ENCODE results near the gene SLC25A30. TPM values are rescaled to one million over a fixed set of nuclear protein-coding genes. Genes with fewer than 3 reads are reported as not detected.
A peak's percentile ranks its signal among the peaks of the same experiment; 100 is the strongest.
"Not testable (repeated sequence)": the region's sequence is repeated elsewhere in the genome, so short reads cannot be mapped to it uniquely, and the experiment has no call there.

SLC25A30 gene
- total and polyA plus RNA-seq, 2 experiments from 2014 or later: 4.5 to 10.2 TPM

DNA sequence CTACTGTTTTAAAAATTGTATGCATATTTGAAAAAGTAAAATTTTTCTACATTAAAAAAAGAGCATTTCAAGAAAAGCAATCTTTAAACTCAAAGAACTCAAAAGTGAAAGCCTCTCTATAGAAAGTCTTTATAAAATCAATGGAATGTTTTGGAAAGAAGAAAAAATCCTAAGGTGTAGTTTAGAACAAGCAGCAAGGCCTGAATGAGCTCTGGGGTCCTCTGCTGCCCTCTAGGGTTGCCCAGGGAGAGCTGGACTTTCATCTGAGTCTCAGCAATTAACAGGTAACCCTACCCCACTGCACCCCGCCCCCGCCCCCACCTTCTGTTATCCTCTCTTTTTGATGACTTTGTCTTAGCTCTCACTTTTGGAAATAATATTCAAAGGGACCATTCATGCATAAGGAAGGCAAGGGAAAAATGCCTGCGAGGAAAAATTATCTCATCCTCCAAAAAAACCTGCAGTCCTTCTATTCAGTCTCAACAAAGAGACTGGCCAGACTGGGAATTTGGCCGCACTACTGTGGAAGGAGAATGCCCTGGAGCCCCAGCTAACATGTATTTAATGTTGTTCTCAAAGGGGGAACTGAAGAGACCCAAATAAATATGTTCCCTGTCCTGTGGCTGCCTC is 24.1 kb downstream of the SLC25A30 start:
- 47 to 65% methylated on average over 2 to 4 of the region's 4 CpGs for WGBS, 2 experiments (ENCODE audit: low coverage in 1 of 2, low lambda C conversion rate in 2 of 2, missing lambda C conversion rate in 2 of 2)
- TF ChIP-seq EZH2 (IDR thresholded peaks at IDR 0.05; ENCODE audit: insufficient read depth, poor library complexity, severe bottlenecking) (no peak), EZH2phosphoT487 (IDR thresholded peaks at IDR 0.05; ENCODE audit: insufficient read depth, low read depth) (no peak)
- H3K79me2 ChIP-seq (ENCODE audit: insufficient read depth): no peaks in the 10 kb centered on the region
- in situ Hi-C loops (cut with MboI): no loop called here
- peak; percentile 57 for DNase-seq
- H2AFZ ChIP-seq: no peak overlapping the region
- H3K9me2 ChIP-seq (ENCODE audit: insufficient read depth): no peaks in the 10 kb centered on the region
- no peak overlapping the region for H3K4me2 ChIP-seq (ENCODE audit: unreplicated experiment)
- no peak overlapping the region for H3K4me3 ChIP-seq
- no peaks in the 10 kb centered on the region for H4K20me1 ChIP-seq (ENCODE audit: insufficient read depth)
- H3F3A ChIP-seq (ENCODE audit: insufficient read depth): peaks cover 16% of the 10 kb centered on the region
- H3K4me1 ChIP-seq (ENCODE audit: insufficient read depth): peaks cover 9% of the 10 kb centered on the region
- 0 out of 2 replicates have a peak, but pooled peaks cover 4% of the 10 kb centered on the region for H3K36me3 ChIP-seq (ENCODE audit: low read depth)
- no peaks in the 10 kb centered on the region for H3K27me3 ChIP-seq (replicated peaks; ENCODE audit: insufficient read depth)
- H3K9me3 ChIP-seq (ENCODE audit: low read depth): no peaks in the 10 kb centered on the region
- H3K27ac ChIP-seq: no peak overlapping the region
- H3K9ac ChIP-seq: no peak overlapping the region

DNA sequence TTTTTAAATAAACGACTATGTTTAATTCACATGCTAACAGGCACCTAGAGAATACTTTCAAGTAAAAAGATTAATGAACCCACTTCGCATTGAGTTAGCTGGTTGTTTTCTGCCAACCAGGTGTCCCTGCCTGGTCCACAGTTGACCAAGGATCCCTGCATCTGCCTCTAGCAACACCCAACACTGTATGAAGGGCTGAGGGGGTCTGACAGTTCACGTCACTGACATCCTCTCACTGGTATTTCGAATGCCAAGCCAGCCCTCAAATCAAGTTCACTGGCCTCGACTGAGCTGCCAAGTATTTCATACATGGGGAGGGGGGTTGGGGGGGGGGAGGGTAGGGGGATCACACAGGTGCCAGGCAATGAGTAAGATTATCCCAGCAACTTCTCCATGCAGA is 25.4 kb downstream of the SLC25A30 start:
- Histone ChIP-seq H3K9ac (no peak overlapping the region), H3K4me2 (ENCODE audit: unreplicated experiment) (no peak overlapping the region), H3K36me3 (ENCODE audit: low read depth) (peaks cover under 1% of the 10 kb centered on the region; the same call in 1 of the 2 replicates), H3K9me2 (ENCODE audit: insufficient read depth) (no peaks in the 10 kb centered on the region), H3K4me3 (no peak overlapping the region), H2AFZ (no peak overlapping the region), H3F3A (ENCODE audit: insufficient read depth) (peaks cover 16% of the 10 kb centered on the region), H3K27me3 (replicated peaks; ENCODE audit: insufficient read depth) (no peaks in the 10 kb centered on the region), H3K79me2 (ENCODE audit: insufficient read depth) (no peaks in the 10 kb centered on the region), H3K4me1 (ENCODE audit: insufficient read depth) (peaks cover 9% of the 10 kb centered on the region), H3K27ac (no peak overlapping the region), H3K9me3 (ENCODE audit: low read depth) (no peaks in the 10 kb centered on the region), H4K20me1 (ENCODE audit: insufficient read depth) (no peaks in the 10 kb centered on the region)
- TF ChIP-seq EZH2 (IDR thresholded peaks at IDR 0.05; ENCODE audit: insufficient read depth, poor library complexity, severe bottlenecking): no peak
- no peak for TF ChIP-seq EZH2phosphoT487 (IDR thresholded peaks at IDR 0.05; ENCODE audit: insufficient read depth, low read depth)
- no peak for DNase-seq
- 86 to 91% methylated on average over 5 of the region's 5 CpGs for WGBS, 2 experiments (ENCODE audit: low coverage in 1 of 2, low lambda C conversion rate in 2 of 2, missing lambda C conversion rate in 2 of 2)
- in situ Hi-C loops (cut with MboI): no loop called here

DNA sequence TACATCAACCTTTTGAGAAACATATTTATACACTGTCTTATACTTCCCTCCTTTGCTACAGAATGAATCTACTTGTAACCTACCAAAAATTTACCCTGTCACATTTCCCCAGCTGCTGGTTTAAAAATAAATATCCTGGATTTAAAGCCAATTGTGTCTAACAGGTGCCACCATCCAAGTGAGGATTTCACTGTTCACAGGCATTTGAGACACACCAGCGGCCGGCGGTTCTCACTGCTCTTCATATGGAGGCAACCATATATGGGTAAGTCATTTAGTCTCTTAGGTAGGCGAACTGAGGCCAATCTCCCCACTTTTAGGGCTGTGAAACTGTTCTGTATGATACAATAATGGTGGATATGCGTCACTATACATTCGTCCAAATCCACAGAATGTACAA is 26.2 kb downstream of the SLC25A30 start:
- WGBS, 2 experiments (ENCODE audit: low coverage in 1 of 2, low lambda C conversion rate in 2 of 2, missing lambda C conversion rate in 2 of 2): 96 to 97% methylated on average over 6 of the region's 6 CpGs
- Histone ChIP-seq H3K79me2 (ENCODE audit: insufficient read depth) (no peaks in the 10 kb centered on the region), H2AFZ (no peak overlapping the region), H3K9me3 (ENCODE audit: low read depth) (no peaks in the 10 kb centered on the region), H3K9ac (no peak overlapping the region), H3K4me1 (ENCODE audit: insufficient read depth) (peaks cover 9% of the 10 kb centered on the region), H4K20me1 (ENCODE audit: insufficient read depth) (no peaks in the 10 kb centered on the region), H3K9me2 (ENCODE audit: insufficient read depth) (no peaks in the 10 kb centered on the region), H3K36me3 (ENCODE audit: low read depth) (no peaks in the 10 kb centered on the region; the same call in 1 of the 2 replicates), H3K27ac (no peak overlapping the region), H3K4me2 (ENCODE audit: unreplicated experiment) (no peak overlapping the region), H3K4me3 (no peak overlapping the region), H3K27me3 (replicated peaks; ENCODE audit: insufficient read depth) (no peaks in the 10 kb centered on the region), H3F3A (ENCODE audit: insufficient read depth) (peaks cover 16% of the 10 kb centered on the region)
- TF ChIP-seq EZH2 (IDR thresholded peaks at IDR 0.05; ENCODE audit: insufficient read depth, poor library complexity, severe bottlenecking): no peak
- DNase-seq: no peak
- in situ Hi-C loops (cut with MboI): no loop called here

DNA sequence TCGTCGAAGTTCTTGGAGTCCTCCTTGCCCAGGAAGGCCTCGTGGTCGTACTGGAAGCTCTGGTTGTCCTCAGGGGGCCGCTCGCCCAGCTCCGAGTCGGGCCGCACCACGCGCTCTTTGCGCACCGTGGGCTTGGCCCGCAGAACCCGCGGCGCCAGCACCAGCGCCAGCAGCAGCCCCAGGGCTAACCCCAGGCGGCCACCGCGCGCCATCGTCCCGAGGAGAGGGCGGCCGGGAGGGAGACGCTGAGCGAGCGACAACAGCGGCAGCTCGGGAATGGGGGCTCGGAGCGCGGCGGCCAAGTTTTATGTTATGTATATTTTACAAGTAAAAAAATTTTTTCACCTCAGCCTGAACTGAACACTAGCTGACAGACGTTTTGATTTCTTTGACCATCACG is 27.0 kb downstream of the SLC25A30 start:
- H3K9ac ChIP-seq; H3K9me3 ChIP-seq (ENCODE audit: low read depth); H3K36me3 ChIP-seq (ENCODE audit: low read depth); H3K9me2 ChIP-seq (ENCODE audit: insufficient read depth); H4K20me1 ChIP-seq (ENCODE audit: insufficient read depth); H3K27ac ChIP-seq; H3K4me1 ChIP-seq (ENCODE audit: insufficient read depth); H3K79me2 ChIP-seq (ENCODE audit: insufficient read depth); H3K27me3 ChIP-seq (replicated peaks; ENCODE audit: insufficient read depth); H3K4me2 ChIP-seq (ENCODE audit: unreplicated experiment); H2AFZ ChIP-seq; in situ Hi-C loops (cut with MboI); DNase-seq; H3K4me3 ChIP-seq: not testable (repeated sequence)
- H3F3A ChIP-seq (ENCODE audit: insufficient read depth): peaks cover 16% of the 10 kb centered on the region
- 95 to 96% methylated on average over 14 to 37 of the region's 37 CpGs for WGBS, 2 experiments (ENCODE audit: low coverage in 1 of 2, low lambda C conversion rate in 2 of 2, missing lambda C conversion rate in 2 of 2)

- H4K20me1 ChIP-seq (ENCODE audit: insufficient read depth); in situ Hi-C loops (cut with MboI): not testable (repeated sequence)
- 87 to 89% methylated on average over 9 of the region's 9 CpGs for WGBS, 2 experiments (ENCODE audit: low coverage in 1 of 2, low lambda C conversion rate in 2 of 2, missing lambda C conversion rate in 2 of 2)
Measured at GRCh38 chr13:45390348-45390747, 27.8 kb downstream of the SLC25A30 start.

More at GRCh38 chr13:45390348-45390747, 27.8 kb downstream of the SLC25A30 start:
- DNase-seq; H3K27me3 ChIP-seq (replicated peaks; ENCODE audit: insufficient read depth); H3K9me2 ChIP-seq (ENCODE audit: insufficient read depth); H3K4me3 ChIP-seq; H3K4me2 ChIP-seq (ENCODE audit: unreplicated experiment); H3K79me2 ChIP-seq (ENCODE audit: insufficient read depth); H3K9me3 ChIP-seq (ENCODE audit: low read depth); H3K9ac ChIP-seq; H2AFZ ChIP-seq; H3K27ac ChIP-seq; H3K36me3 ChIP-seq (ENCODE audit: low read depth); H3K4me1 ChIP-seq (ENCODE audit: insufficient read depth): not testable (repeated sequence)
- H3F3A ChIP-seq (ENCODE audit: insufficient read depth): peaks cover 11% of the 10 kb centered on the region

Measured in GM23248 (cell line).